ENCODE data around the gene DRC1. TPM values are rescaled to one million over a fixed set of nuclear protein-coding genes. Genes with fewer than 3 reads are reported as not detected.

Gene DRC1
- total RNA-seq, 2 donors from 2014 or later, result not detected

DNA sequence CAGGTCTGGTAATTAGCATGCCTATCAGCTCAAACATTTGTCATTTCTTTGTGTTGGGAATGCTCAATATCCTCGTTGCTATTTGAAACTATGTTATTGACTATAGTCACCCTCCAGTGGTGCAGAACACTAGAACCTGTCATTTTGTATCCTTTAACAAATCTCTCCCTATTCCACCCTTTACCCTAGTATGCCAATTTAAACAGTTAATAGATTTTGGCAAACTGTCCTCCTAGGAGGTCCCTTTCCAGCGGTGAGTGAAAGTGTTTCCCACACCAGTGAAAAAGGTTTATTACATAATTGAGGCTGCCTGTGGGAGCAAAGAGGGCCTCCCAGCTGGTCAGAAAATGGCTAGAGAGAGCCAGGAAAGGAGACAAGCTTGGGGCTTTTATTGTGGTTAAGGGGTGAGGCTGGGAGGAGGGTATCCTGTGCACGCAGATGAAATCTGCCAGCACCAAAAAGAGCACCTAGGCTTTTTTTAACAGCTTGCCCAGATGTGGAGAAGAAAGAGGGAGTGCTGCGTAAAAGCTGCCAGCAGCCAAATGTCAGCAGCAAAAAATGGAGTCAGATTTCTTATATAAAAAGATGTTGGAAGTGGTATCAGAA lies 1.8 kb upstream of the DRC1 start:
- no peak for DNase-seq
- H3K27ac ChIP-seq, result no peak overlapping the region
- H3K9me3 ChIP-seq, result no peaks in the 10 kb centered on the region
- no peak overlapping the region for H3K4me3 ChIP-seq
- intact Hi-C loops (cut with DNase I), result no loop called here
- H3K27me3 ChIP-seq, result no peaks in the 10 kb centered on the region
- H3K4me1 ChIP-seq, result no peaks in the 10 kb centered on the region
- no peaks in the 10 kb centered on the region for H3K36me3 ChIP-seq
- H3K9ac ChIP-seq (ENCODE audit: low read depth in 2 of 2, low read length in 2 of 2), result no peak overlapping the region
- TF ChIP-seq, protein P1, sequence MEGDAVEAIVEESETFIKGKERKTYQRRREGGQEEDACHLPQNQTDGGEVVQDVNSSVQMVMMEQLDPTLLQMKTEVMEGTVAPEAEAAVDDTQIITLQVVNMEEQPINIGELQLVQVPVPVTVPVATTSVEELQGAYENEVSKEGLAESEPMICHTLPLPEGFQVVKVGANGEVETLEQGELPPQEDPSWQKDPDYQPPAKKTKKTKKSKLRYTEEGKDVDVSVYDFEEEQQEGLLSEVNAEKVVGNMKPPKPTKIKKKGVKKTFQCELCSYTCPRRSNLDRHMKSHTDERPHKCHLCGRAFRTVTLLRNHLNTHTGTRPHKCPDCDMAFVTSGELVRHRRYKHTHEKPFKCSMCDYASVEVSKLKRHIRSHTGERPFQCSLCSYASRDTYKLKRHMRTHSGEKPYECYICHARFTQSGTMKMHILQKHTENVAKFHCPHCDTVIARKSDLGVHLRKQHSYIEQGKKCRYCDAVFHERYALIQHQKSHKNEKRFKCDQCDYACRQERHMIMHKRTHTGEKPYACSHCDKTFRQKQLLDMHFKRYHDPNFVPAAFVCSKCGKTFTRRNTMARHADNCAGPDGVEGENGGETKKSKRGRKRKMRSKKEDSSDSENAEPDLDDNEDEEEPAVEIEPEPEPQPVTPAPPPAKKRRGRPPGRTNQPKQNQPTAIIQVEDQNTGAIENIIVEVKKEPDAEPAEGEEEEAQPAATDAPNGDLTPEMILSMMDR (IDR thresholded peaks at IDR 0.05), result no peak

DNA sequence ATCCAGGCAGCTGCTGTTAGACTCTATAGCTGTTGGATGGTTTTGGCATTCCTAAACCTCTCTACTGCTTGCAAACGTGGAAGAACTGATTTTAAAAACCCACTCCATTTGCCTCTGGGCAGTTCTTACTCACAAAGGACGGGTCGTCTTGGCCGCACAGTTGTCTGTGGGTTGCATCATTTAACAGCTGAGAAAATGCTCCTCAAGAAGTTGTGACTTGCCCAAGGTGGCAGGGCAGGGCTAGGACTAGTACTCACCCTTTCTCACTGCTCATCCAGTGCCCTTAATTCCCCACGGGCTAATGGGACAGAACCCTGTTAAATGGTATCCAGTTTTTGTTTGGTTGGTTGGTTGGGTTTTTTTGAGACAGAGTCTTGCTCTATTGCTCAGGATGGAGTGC lies 997 bp upstream of the DRC1 start:
- Histone ChIP-seq H3K4me3 (no peak overlapping the region), H3K9me3 (no peaks in the 10 kb centered on the region), H3K4me1 (no peaks in the 10 kb centered on the region), H3K36me3 (no peaks in the 10 kb centered on the region), H3K9ac (ENCODE audit: low read depth in 2 of 2, low read length in 2 of 2) (no peak overlapping the region), H3K27me3 (no peaks in the 10 kb centered on the region), H3K27ac (no peak overlapping the region)
- TF ChIP-seq, protein P1 (IDR thresholded peaks at IDR 0.05), result no peak
- DNase-seq, result no peak
- intact Hi-C loops (cut with DNase I), result no loop called here

DNA sequence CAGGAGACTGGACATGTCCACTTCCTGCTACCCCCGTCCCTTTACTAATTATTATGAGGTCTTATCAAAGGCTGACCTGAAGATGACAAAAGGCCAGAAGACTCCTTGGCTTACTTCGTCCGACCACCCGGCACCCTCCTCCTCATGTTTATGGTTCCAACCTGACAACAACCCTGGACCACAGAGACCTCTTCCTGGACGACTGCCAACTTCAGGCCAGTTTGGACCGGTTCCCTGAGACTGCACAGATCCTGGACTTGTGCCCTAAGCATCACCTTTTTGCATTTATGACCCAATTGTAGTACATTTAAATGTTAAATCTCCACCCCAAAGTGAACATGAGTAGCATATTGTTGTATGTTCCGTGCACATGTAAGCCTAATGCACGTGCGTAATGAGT lies 5.8 kb downstream of the DRC1 start:
- DNase-seq, result no peak
- Histone ChIP-seq H3K4me3 (no peak overlapping the region), H3K9ac (ENCODE audit: low read depth in 2 of 2, low read length in 2 of 2) (no peak overlapping the region), H3K36me3 (no peaks in the 10 kb centered on the region), H3K27me3 (no peaks in the 10 kb centered on the region), H3K4me1 (no peaks in the 10 kb centered on the region), H3K9me3 (no peaks in the 10 kb centered on the region), H3K27ac (no peak overlapping the region)
- intact Hi-C loops (cut with DNase I), result no loop called here
- TF ChIP-seq, protein P1 (IDR thresholded peaks at IDR 0.05), result no peak

DNA sequence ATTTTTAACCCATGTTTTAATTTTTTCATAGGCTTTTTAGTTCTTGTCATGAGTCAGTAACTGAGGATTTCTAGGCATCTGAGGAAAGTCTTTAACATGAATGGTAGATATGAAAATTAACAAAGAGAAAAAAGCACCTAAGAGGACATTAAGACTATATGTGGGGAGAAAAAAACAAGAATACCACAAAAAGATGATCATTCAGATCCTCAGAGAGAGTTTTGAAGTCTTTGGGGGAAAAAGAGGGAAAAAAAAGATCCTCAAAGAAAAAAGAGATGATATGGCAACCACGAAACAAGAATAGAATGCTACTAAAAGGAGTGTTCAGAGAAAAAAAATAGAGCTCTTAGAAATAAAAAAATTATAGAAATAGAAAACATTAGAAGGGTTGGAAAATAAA lies 8.1 kb downstream of the DRC1 start:
- H3K9ac ChIP-seq (ENCODE audit: low read depth in 2 of 2, low read length in 2 of 2), result no peak overlapping the region
- intact Hi-C loops (cut with DNase I), result no loop called here

DNA sequence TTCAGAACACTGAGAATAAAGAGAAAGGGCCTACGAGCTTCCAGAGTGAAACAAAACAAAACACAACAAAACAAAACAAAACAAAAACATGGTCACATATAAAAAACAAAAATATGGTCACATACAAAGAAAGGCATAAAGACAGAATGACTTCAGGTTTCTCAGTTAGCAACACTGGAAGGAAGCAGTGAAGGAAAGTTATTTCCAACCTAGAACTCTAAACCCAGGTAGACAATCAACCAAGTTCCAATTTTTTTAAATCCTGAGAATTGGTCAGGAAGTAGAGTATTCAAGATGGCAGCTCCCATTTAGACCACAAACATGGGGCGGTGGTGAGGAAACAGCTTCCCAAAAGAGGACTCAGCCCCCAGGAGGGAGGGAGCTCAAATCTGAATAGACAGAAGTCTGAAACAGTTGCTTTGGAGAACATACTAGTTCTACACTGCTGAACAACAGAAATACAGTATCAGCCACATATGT lies 9.1 kb downstream of the DRC1 start:
- Histone ChIP-seq H3K27ac (no peak overlapping the region), H3K4me3 (no peak overlapping the region), H3K9me3 (no peaks in the 10 kb centered on the region), H3K36me3 (no peaks in the 10 kb centered on the region), H3K4me1 (no peaks in the 10 kb centered on the region), H3K27me3 (no peaks in the 10 kb centered on the region), H3K9ac (ENCODE audit: low read depth in 2 of 2, low read length in 2 of 2) (no peak overlapping the region)
- no peak for DNase-seq
- intact Hi-C loops (cut with DNase I), result no loop called here
- TF ChIP-seq, protein P1 (IDR thresholded peaks at IDR 0.05), result no peak

More for the DNA sequence above, 8.1 kb downstream of the DRC1 start:
- no peak for DNase-seq
- TF ChIP-seq, protein P1 (IDR thresholded peaks at IDR 0.05), result no peak
- Histone ChIP-seq H3K9me3 (no peaks in the 10 kb centered on the region), H3K4me1 (no peaks in the 10 kb centered on the region), H3K27ac (no peak overlapping the region), H3K36me3 (no peaks in the 10 kb centered on the region), H3K27me3 (no peaks in the 10 kb centered on the region), H3K4me3 (no peak overlapping the region)

Data from colonic mucosa (tissue), 4 donors.